Colon (tissue), 2 donors: Measurements from ENCODE around the gene ACLY.
"Not testable (repeated sequence)": the region's sequence is repeated elsewhere in the genome, so short reads cannot be mapped to it uniquely, and the experiment has no call there.

ENCODE experiments used
- FAIRE-seq: peaks from 2 replicates; lab custom pipeline; 2012; peaks lifted over from hg19 to GRCh38; lab: Jason Lieb, UNC
- donor health status: control.
- donor health status: control.

ACLY gene

GRCh38 chr17:41910701-41911391 is 7.9 kb downstream of the ACLY start:
- FAIRE-seq, result no peak

- FAIRE-seq, result no peak
These were observed 9.7 kb downstream of the ACLY start for GRCh38 chr17:41909088-41909487.

- FAIRE-seq, result no peak
These were observed 10.9 kb downstream of the ACLY start for GRCh38 chr17:41907633-41908539.

GRCh38 chr17:41907185-41907556 is 11.6 kb downstream of the ACLY start:
- FAIRE-seq, result no peak

- FAIRE-seq, result no peak
These were observed 12.1 kb downstream of the ACLY start for GRCh38 chr17:41906465-41907184.

- FAIRE-seq, result no peak
These were observed 13.6 kb downstream of the ACLY start for GRCh38 chr17:41905172-41905571.

- FAIRE-seq, result no peak
These were observed 14.4 kb downstream of the ACLY start for GRCh38 chr17:41904242-41904841.

- FAIRE-seq, result no peak
These were observed 17.1 kb downstream of the ACLY start for GRCh38 chr17:41901646-41902045.

- FAIRE-seq, result no peak
These were observed 22.0 kb downstream of the ACLY start for GRCh38 chr17:41896726-41897125.

GRCh38 chr17:41895617-41896016 is 23.1 kb downstream of the ACLY start:
- no peak for FAIRE-seq

GRCh38 chr17:41894791-41895331 is 23.9 kb downstream of the ACLY start:
- FAIRE-seq, result no peak

- FAIRE-seq, result no peak
These were observed 25.4 kb downstream of the ACLY start for GRCh38 chr17:41893384-41893783.

- FAIRE-seq, result no peak
These were observed 26.8 kb downstream of the ACLY start for GRCh38 chr17:41892021-41892376.

GRCh38 chr17:41891135-41892020 is 27.4 kb downstream of the ACLY start:
- FAIRE-seq, result no peak

- FAIRE-seq, result no peak
These were observed 30.3 kb downstream of the ACLY start for GRCh38 chr17:41888332-41888965.

GRCh38 chr17:41885733-41886132 is 33.0 kb downstream of the ACLY start:
- FAIRE-seq, result no peak

GRCh38 chr17:41882756-41883155 is 36.0 kb downstream of the ACLY start:
- no peak for FAIRE-seq

- FAIRE-seq, result no peak
These were observed 38.6 kb downstream of the ACLY start for GRCh38 chr17:41880130-41880529.

GRCh38 chr17:41874293-41874670 is 44.5 kb downstream of the ACLY start:
- not testable (repeated sequence) for FAIRE-seq

GRCh38 chr17:41873559-41874292 is 45.0 kb downstream of the ACLY start:
- FAIRE-seq, result no peak
